NB4 (cell line): ENCODE results near the gene MET.

Experiments
- MYC ChIP-seq: IDR thresholded peaks from 2 replicates; pipeline ENCODE4 v1.6.1; 2011; ENCODE audit warnings: low read depth, low read length
- POLR2A ChIP-seq: IDR thresholded peaks from 2 replicates; pipeline ENCODE4 v1.6.1; 2011; ENCODE audit warnings: mild to moderate bottlenecking; ENCODE audit not compliant: insufficient read length; ENCODE audit errors: extremely low read depth

GRCh38 chr7:116686033-116686432, 14.0 kb downstream of the MET start:
- TF ChIP-seq MYC (no peak), POLR2A (no peak)
